ENCODE data around the gene USF2. TPM values are rescaled to one million over a fixed set of nuclear protein-coding genes. Genes with fewer than 3 reads are reported as not detected.

Gene USF2
- total RNA-seq, 2 donors from 2014 or later: 86.5 to 108 TPM

- H3K36me3 ChIP-seq: peaks cover 10% of the 10 kb centered on the region
- intact Hi-C loops (cut with DNase I): loop anchor here (10.0 kb wide), 1 partner anchor 122 kb away; the partner anchor contains the start of gene FXYD7
- H3K4me3 ChIP-seq: peak overlapping the region; percentile 54
- TF ChIP-seq CTCF (IDR thresholded peaks at IDR 0.05): no peak
- H3K4me1 ChIP-seq: peaks cover 5% of the 10 kb centered on the region
- peak; percentile 36 for DNase-seq
- H3K27ac ChIP-seq: peak overlapping the region; percentile 84
- no peaks in the 10 kb centered on the region for H3K9me3 ChIP-seq
- H3K9ac ChIP-seq (ENCODE audit: low read depth in 2 of 2, low read length in 2 of 2): peak overlapping the region; percentile 76 to 87
- H3K27me3 ChIP-seq: no peaks in the 10 kb centered on the region
Measured at GRCh38 chr19:35266520-35267352, 2.0 kb upstream of the USF2 start.

DNA sequence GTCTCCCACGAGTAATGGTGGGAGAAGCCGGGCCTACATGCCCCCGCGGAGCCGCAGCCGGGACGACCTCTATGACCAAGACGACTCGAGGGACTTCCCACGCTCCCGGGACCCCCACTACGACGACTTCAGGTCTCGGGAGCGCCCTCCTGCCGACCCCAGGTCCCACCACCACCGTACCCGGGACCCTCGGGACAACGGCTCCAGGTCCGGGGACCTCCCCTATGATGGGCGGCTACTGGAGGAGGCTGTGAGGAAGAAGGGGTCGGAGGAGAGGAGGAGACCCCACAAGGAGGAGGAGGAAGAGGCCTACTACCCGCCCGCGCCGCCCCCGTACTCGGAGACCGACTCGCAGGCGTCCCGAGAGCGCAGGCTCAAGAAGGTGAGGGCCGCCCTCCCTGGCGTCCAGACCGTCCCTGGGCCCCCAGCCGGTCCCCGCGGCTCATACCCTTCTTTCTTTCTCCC is 1.4 kb upstream of the USF2 start:
- Histone ChIP-seq H3K9ac (ENCODE audit: low read depth in 2 of 2, low read length in 2 of 2) (peak overlapping the region; percentile 76 to 87), H3K9me3 (no peaks in the 10 kb centered on the region), H3K27ac (peak overlapping the region; percentile 84), H3K4me3 (peak overlapping the region; percentile 54), H3K4me1 (peaks cover 5% of the 10 kb centered on the region), H3K27me3 (no peaks in the 10 kb centered on the region), H3K36me3 (peaks cover 10% of the 10 kb centered on the region)
- no peak for TF ChIP-seq CTCF (IDR thresholded peaks at IDR 0.05)
- intact Hi-C loops (cut with DNase I): loop anchor here (10.0 kb wide), 1 partner anchor 123 kb away; the partner anchor contains the start of gene FXYD7
- peak; percentile 49 for DNase-seq

GRCh38 chr19:35267818-35268535 is 785 bp upstream of the USF2 start:
- Histone ChIP-seq H3K27ac (peak overlapping the region; percentile 84), H3K36me3 (peaks cover 10% of the 10 kb centered on the region), H3K4me1 (peaks cover 5% of the 10 kb centered on the region), H3K27me3 (no peaks in the 10 kb centered on the region), H3K9ac (ENCODE audit: low read depth in 2 of 2, low read length in 2 of 2) (peak overlapping the region; percentile 76 to 87), H3K4me3 (peak overlapping the region; percentile 54), H3K9me3 (no peaks in the 10 kb centered on the region)
- no peak for TF ChIP-seq CTCF (IDR thresholded peaks at IDR 0.05)
- intact Hi-C loops (cut with DNase I): loop anchor here (10.0 kb wide), 1 partner anchor 123 kb away; the partner anchor contains the start of gene FXYD7
- peak; percentile 68 for DNase-seq

- peak; percentile 92 for DNase-seq
- peak overlapping the region; percentile 84 for H3K27ac ChIP-seq
- intact Hi-C loops (cut with DNase I): loop anchor here (10.0 kb wide), 2 partner anchors 125 to 225 kb away; partner anchors contain the start of genes FXYD7 and KRTDAP
- H3K9ac ChIP-seq (ENCODE audit: low read depth in 2 of 2, low read length in 2 of 2): peak overlapping the region; percentile 63 to 79
- H3K9me3 ChIP-seq: no peaks in the 10 kb centered on the region
- peaks cover 5% of the 10 kb centered on the region for H3K4me1 ChIP-seq
- peaks cover 10% of the 10 kb centered on the region for H3K36me3 ChIP-seq
- H3K4me3 ChIP-seq: peak overlapping the region; percentile 57
- peak; percentile 92 for TF ChIP-seq CTCF (IDR thresholded peaks at IDR 0.05)
- no peaks in the 10 kb centered on the region for H3K27me3 ChIP-seq
Measured at GRCh38 chr19:35269438-35270117, 816 bp downstream of the USF2 start.

DNA sequence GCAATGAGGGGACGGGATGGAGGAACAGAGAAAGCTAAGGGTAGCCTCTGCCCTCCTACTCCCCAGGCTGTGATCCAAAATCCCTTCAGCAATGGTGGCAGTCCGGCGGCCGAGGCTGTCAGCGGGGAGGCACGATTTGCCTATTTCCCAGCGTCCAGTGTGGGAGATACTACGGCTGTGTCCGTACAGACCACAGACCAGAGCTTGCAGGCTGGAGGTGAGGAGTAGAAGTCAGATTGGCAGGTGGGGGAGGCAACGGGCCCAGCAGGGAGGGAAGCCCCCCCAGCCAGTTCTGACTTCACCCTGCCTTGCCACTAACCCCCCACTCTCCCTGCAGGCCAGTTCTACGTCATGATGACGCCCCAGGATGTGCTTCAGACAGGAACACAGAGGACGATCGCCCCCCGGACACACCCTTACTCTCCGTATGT is 1.6 kb downstream of the USF2 start:
- Histone ChIP-seq H3K27me3 (no peaks in the 10 kb centered on the region), H3K9ac (ENCODE audit: low read depth in 2 of 2, low read length in 2 of 2) (peak overlapping the region in 1 of 2 donors; percentile 41), H3K4me3 (no peak overlapping the region), H3K27ac (no peak overlapping the region), H3K9me3 (no peaks in the 10 kb centered on the region), H3K4me1 (peaks cover 5% of the 10 kb centered on the region), H3K36me3 (peaks cover 10% of the 10 kb centered on the region)
- DNase-seq: no peak
- intact Hi-C loops (cut with DNase I): loop anchor here (10.0 kb wide), 1 partner anchor 224 kb away; the partner anchor contains the start of gene KRTDAP
- TF ChIP-seq CTCF (IDR thresholded peaks at IDR 0.05): no peak

Data from colonic mucosa (tissue), 4 donors.